GM19468 (cell line): ENCODE results near the gene SEMA4D.

Experiments used
- ATAC-seq: cut with Tn5 transposase; IDR thresholded peaks from one replicate; pipeline ENCODE4 v1.9.1; 2021; ENCODE audit warnings: mild to moderate bottlenecking, moderate library complexity, moderate number of reproducible peaks; ENCODE audit not compliant: unreplicated experiment; ENCODE audit errors: extremely low read depth

Gene SEMA4D

DNA sequence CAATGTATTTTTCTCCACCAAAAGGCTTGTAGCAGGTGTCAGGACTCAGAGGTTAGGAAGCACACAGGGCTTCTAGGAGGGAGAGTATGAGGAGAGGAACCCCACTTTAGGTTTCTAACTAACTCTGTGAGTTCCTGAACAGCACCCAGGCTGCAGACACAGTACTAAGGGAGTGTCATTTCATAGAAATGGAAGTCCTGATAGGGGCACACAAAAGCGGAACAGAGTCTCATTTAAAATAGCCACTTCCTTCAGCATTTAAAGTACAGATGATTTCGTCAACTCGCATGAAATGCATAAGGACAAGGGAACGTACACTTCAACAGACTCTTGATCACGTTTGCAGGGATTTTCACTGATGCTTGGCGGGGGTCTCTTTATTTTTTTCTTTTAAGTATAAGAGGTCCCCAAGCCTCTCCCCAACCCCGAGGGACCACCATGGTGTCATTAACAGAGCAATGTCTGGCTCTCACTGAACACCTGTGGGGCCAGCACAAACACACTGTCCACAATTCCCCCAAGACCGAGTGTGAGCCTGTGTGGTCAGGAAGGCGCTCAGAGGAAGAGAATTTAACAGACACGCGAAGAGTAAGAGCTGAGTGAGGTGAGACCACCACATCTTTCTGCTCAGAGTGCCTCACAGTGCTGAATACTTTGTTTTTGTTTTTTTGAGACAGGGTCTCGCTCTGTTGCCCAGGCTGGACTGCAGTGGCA, 97.4 kb downstream of the SEMA4D start:
- peak; percentile 51 for ATAC-seq

GRCh38 chr9:89398621-89399020, 99.3 kb downstream of the SEMA4D start:
- ATAC-seq, result no peak

GRCh38 chr9:89397471-89397870, 100.4 kb downstream of the SEMA4D start:
- ATAC-seq, result no peak

DNA sequence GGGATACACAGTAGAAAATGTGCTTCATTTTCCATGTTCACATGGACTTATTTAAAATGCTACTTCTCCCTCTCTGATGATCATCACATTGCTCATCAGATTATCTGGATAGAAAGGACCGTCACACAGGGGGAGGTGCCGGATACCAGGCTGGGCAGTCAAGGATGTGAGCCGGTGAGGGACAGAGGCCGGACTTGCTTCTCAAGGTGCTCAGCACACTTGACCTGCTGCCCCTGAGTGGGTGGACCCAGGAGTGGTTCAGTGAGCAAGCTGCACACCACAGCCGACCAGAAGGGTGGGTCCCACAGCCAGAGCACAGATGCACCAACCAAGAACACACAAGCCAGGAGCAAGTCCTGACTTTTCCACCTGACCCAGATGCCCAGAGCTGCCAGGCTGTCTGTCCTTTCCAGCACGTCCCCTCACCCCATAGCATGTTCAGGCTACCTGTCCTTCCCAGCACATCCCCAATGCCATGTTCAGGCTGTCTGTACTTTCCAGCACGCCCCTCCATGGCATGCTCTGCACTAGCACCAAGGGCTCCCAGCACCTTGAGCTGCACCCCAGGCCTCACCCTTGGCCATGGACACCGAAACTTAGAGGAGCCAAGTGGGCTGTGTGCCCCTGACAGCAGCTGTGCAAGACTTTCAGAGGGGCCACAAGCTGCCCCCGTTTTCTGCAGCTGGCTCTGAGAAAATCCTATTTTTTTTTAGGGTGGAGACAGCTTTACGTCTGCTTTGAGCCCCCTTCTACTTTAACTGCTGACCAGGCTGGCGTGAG, 101.8 kb downstream of the SEMA4D start:
- ATAC-seq, result no peak

- ATAC-seq, result no peak
Measured at GRCh38 chr9:89394412-89394811, 103.5 kb downstream of the SEMA4D start.

GRCh38 chr9:89391585-89391984, 106.3 kb downstream of the SEMA4D start:
- ATAC-seq, result no peak

DNA sequence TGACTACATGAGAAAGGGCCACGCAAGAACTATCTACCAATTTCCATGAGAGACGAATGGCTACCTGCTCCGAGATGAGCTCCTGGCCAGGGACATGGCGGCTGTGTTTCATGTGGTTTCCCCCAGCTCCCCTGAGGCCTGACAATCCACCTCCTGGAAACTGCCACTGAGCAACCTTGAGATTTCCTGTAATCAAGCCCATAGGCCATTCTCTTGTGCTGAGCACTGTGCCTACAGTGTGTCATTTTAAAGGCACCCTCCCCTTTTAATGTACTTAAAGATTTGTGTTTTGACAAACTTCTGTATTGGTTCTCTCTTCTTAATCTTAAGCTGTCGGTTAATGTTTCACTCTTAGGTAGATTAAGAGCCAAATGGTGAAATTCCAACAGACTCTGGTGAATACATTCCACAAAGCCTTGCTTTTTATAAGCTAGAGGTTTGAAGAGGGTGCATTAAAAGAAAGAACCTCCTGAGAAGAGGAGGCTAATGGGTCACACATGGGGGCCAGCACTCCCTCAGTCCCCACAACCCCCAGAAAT, 107.3 kb downstream of the SEMA4D start:
- no peak for ATAC-seq

GRCh38 chr9:89390068-89390555, 107.8 kb downstream of the SEMA4D start:
- no peak for ATAC-seq

DNA sequence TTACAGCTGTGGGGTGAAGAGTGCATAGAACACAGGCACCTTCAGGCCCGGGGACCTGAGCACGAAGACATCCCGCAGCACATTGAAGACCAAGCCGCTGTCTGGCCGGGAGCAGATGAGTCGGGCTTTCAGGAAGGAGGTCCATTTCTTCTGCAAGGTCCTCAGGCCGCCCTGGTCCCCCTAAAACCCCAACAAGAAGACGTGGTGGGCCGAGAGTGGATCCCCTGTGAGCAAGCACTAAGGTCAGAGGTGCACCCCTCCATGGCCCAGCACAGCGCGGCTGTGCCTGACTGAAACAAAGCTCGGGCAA, 109.1 kb downstream of the SEMA4D start:
- no peak for ATAC-seq

DNA sequence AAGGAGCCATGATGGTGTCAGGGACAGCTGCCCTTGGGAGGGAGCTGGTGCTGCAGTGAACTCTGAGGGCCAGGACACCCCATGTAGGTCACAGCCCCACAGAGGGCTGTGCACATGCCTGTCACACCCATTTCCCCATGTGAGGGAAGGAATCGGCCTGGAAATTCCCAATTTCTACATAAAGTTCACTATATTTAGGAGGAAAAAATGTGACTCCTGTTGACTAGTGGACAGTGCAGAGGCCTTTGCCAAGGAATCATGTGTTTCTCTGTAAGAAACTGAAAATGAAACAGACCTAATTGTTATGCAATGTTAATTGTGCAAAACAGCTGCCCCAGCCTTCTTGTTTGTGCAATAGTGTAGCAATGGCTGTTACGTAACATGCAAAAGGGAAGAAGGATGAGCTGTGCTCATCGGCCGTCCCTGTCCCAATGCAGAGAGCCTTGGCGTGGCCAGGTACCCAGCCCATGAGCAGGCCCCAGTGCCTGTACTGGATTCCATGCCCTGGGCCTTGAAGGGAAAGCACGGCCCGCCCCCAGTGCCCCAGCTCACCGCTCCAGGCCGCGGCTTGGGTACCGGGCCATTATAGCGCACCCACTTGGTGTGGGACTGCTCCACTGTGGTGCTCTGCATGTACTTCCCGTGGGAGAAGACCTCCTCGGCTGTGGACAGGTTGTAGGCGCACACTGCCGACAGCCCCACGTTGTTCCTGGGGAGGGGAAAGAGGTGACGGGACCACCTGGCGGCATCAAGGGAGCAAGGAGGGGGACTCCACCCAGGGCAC, 109.6 kb downstream of the SEMA4D start:
- no peak for ATAC-seq

GRCh38 chr9:89387197-89387849, 110.6 kb downstream of the SEMA4D start:
- no peak for ATAC-seq

DNA sequence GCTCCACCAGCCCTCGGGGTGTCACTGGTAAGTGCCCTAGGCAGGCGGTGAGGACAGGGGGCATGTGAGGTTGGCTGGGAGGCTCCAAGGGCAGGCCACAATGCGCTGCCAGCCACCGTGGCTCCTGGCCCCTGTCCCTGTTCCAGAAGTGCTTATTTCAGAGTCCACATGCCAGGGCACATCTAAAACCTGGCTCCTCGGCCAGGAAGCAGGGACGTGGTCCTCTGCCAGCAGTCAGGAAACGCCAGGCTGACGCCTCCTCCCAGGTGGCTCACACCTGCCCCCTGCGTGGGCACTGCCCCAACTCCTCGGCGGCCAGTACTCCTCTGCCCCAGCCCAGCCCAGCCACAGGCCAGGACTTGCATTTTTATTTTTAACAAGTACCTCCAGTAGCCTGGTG, 111.1 kb downstream of the SEMA4D start:
- no peak for ATAC-seq

DNA sequence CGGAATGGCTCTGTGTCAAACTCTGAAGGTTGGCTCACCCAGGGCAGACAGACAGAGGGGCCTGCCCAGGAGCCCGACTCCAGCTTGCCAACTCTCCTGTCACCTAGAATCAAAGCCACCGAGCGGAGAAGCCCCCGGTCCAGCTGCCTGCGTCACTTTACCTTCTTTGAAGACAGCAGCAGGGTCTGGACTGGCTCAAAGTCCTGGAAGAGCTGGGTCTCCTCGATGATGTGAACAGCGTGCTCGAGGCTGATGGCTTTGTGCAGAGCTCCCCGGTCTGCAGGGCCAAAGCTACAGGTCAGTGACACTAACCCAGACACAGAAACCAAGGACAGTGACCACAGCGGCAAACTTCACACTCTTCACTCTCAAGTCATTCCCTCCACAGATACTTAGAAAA, 111.7 kb downstream of the SEMA4D start:
- ATAC-seq, result no peak

GRCh38 chr9:89384783-89385182, 113.1 kb downstream of the SEMA4D start:
- no peak for ATAC-seq

GRCh38 chr9:89383721-89384300, 114.1 kb downstream of the SEMA4D start:
- no peak for ATAC-seq

DNA sequence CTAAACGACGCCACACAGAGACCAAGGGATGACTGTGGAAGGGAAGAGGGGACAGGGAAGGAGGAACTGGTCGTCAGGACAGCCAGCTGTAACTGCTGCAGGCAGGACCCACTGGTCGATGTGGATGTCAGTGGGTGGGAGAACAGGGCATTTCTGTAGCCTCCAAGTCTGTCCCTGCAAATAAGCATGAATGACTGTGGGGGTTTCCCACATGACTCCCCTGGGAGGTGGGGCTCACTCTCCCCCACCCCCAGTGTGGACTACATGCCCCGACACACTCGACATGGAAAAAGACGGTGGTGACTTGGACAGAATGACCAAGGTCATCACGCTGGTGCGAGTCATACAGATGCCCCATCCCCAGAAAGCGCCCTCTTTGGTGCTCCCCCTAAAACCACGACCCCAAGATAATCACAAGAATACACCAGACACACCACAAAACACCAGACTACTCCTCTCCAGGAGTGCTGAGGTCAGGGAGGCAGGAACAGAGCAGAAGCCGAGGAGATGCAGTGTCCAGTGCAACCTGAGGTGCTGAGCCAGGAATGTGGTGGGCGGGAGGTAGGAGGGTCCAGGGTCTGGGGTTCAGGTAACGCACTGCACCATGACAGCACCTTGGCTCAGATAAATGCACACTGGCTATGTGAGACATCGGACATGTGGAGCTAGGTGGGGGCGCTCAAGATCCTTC, 114.7 kb downstream of the SEMA4D start:
- ATAC-seq, result no peak

GRCh38 chr9:89382026-89382986, 115.6 kb downstream of the SEMA4D start:
- ATAC-seq, result no peak

DNA sequence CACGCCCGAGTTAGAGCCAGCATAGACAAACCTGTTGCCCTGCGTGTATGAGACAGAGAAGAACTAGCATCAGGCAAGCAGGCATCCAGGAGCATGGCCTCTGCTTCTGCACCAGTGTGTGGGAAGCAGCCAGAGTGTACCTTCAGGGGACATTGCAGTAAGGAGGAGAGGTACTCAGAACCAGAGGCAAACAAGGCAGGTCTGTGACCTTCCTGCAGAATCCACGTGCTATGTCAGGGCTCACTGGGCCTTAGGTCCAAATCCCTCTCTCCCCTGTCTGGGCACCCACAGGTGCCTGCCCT, 116.7 kb downstream of the SEMA4D start:
- ATAC-seq, result no peak
